ENCODE data around the gene NECTIN4.
A peak's percentile ranks its signal among the peaks of the same experiment; 100 is the strongest.
"Not testable (repeated sequence)": the region's sequence is repeated elsewhere in the genome, so short reads cannot be mapped to it uniquely, and the experiment has no call there.

The NECTIN4 gene

DNA sequence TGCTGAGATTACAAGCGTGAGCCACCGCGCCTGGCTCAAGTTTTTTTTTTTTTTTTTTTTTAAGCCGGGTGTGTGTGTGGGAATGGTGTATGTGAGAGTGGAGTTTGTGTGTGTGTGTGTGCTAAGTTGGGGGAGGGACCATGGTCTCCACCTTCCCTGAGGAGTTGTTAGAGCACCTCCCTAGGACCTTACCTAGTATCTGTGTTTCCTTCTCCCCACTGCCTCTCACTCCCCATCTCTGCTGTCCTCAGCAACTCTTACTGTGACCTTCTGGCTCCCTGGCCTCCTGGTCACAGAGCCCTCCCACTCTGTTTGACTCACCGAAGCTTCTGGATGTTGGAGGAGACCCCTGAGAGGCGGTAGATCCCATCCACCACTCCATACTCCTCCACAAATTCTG, 30.1 kb downstream of the NECTIN4 start:
- no peak for DNase-seq (ENCODE audit: low read depth in 2 of 2)

- no peak for DNase-seq (ENCODE audit: low read depth in 2 of 2)
Measured at GRCh38 chr1:161054805-161055204, 34.6 kb downstream of the NECTIN4 start.

GRCh38 chr1:161054232-161054631, 35.1 kb downstream of the NECTIN4 start:
- DNase-seq (ENCODE audit: low read depth in 2 of 2), result no peak

DNA sequence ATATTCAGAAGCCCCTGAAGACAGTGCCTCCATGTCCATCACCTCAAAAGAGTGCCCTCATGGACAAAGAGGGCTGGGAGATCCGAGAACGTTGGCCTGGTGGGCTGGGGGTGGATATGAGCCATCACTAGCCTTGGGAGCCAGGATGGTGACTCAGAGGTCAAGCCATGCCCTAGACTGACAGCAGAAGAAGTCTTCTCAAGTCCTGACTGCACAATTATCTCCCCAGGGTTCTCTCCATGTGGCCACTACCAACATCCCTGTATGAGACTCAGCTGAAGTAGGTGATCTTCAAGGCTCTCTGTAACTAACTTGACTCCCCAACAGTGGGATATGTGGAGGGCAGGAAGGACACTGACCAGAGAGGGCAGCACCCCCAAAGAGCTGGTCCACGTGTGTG, 36.5 kb downstream of the NECTIN4 start:
- no peak for DNase-seq (ENCODE audit: low read depth in 2 of 2)

DNA sequence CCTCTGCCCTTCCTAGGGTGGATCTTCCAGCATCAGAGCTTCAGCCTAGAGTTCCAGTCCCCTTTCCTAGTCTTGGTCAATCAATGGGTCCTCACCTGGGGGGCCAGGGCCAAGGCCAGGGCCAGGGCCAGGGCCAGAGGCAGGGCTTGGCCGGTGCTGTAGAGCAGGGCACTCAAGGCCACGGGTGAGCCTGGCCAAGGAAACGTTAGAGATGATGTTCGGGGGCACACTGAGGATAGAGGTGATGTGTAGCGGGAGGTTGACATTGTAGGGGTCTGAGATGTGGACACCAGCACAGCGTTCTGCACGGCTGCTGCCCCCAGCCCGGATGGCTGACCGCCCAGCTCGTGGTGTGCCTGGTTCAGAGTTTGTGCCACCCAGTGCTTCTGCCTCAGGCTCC, 38.1 kb downstream of the NECTIN4 start:
- DNase-seq (ENCODE audit: low read depth in 2 of 2), result no peak

DNA sequence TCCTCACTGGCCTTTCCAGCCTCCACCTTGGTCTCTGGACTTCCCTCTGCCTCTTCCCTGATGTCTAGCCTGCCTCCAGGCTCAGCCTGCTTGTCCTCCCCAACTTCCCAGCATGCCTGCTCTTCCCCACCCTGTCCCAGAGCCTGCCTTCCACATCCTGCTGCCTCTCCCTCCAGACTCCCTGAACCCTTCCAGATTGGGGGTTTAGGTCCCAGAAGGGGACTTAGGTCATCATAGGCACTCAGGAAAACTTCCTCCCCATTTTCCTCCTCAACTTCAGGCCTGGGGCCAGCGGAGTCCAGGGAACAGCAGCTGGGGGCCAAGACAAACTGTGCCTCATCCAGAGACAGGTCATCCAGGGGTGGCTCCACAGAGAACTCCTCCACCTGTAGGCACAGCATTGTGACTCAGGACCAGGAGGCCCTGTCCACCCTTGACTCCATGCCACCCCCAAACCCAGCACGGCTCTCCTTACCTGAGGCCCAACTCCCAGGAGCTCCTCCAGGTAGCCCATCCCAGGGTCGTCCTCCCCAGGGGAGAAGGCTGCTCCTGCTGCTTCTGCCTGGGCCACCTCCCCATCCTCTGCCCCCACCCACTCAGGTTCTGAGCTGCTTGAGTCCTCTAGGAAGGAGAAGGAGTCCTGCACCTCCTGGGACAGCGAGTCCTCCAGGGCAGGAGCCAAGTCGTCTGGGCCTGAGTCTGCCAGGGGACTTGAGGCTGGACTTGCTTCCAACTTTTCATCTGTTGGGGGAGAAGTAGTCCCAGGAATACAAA, 40.2 kb downstream of the NECTIN4 start:
- no peak for DNase-seq (ENCODE audit: low read depth in 2 of 2)

GRCh38 chr1:161047436-161048420, 41.6 kb downstream of the NECTIN4 start:
- no peak for DNase-seq (ENCODE audit: low read depth in 2 of 2)

DNA sequence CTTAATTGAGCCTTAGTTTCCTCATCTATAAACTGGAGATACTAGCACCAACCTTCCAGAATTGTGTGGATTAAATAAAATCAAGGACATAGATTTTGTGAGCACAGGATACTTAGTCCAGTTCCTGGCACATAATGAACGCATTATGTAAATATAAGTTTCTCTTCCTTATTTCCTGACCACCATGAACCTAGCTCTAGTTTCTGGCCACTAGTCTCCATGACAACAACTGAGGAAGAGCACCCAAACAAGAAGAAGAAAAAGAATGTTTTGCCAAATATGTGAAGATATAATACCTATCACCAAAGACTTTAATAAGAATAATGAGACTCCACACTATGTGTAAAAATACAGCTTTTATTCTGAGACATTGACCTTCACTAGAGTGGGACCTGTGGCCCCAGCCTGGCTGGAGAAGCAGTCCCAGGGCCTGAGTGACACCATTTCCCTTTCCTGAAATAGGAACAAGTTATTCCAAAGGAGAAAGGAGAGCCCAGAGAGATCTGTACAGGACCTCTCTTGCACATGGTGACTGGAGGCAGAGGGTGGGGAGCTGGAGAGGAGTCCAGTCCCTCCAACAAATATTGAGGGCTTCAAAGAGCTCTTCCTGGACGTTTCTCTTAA, 42.6 kb downstream of the NECTIN4 start:
- DNase-seq (ENCODE audit: low read depth in 2 of 2), result no peak

DNA sequence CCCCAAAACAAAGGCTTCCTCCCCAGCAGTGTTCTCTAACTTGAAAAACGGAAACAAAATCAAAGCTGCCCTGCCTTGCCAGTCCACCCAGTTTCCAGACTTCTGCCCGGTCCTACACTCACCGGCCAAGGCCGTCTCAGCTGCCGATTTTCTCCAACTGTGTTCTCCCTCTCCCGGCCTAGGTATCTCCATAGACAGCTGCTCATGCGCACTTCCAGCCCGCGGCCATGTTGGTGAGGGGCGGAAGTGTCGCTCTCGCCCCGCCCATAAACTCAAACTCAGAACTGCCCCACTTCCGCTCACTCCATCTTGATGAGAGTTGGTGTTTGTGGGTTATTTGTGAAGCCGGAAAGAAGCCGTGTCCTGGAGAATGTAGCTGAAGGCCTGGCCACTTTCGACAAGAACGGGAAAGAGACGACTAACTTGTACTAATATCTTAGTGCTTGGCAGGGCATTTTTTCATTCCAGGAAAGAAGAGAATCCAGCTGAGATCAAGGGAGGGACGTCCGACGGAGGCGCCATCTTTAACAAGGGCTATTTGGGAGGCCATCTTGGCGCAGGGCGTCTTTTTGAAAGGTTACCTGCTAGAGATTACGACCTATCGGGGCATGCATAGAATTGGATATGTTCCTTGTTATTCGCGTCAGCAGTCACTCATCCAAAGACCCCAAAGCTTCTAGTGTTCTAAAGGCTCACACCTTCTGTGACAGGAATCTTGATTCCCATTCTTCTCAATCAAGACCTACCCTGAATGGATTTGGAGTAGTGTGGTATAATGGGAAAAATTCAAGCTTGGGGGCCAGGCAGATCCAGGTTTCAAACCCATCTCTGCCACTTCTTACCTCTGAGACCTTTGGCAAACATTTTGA, 43.4 kb downstream of the NECTIN4 start, which contains the start of gene USF1:
Gene USF1 (minus strand): TSS at position 242 of the 869 bp plus-strand sequence. CDS start 2,702 bp downstream, outside the sequence.
- DNase-seq (ENCODE audit: low read depth in 2 of 2), result peak; percentile 79

GRCh38 chr1:161044908-161045735, 44.2 kb downstream of the NECTIN4 start:
- DNase-seq (ENCODE audit: low read depth in 2 of 2), result no peak

GRCh38 chr1:161044535-161044907, 44.8 kb downstream of the NECTIN4 start:
- DNase-seq (ENCODE audit: low read depth in 2 of 2), result no peak

DNA sequence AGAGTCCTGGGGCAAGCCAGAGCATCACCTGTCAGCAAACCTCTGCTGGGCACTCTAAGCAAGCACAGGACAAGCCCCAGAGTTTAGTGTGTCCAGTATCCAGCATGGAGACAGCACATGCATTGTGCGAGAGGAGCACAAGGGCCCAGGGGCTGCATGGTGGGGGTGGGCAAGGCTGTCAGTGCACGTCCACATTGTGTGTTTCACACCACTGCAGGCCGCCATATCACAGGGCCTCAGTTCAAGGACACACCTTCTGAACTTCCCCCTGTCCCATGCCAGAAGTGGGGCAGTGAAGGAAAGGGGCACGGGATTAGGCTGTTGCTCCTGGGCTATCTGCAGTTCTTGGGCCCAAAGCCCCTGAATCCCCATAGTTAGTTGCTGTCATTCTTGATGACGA, 49.8 kb downstream of the NECTIN4 start:
- no peak for DNase-seq (ENCODE audit: low read depth in 2 of 2)

GRCh38 chr1:161039154-161039545, 50.2 kb downstream of the NECTIN4 start:
- DNase-seq (ENCODE audit: low read depth in 2 of 2), result no peak

DNA sequence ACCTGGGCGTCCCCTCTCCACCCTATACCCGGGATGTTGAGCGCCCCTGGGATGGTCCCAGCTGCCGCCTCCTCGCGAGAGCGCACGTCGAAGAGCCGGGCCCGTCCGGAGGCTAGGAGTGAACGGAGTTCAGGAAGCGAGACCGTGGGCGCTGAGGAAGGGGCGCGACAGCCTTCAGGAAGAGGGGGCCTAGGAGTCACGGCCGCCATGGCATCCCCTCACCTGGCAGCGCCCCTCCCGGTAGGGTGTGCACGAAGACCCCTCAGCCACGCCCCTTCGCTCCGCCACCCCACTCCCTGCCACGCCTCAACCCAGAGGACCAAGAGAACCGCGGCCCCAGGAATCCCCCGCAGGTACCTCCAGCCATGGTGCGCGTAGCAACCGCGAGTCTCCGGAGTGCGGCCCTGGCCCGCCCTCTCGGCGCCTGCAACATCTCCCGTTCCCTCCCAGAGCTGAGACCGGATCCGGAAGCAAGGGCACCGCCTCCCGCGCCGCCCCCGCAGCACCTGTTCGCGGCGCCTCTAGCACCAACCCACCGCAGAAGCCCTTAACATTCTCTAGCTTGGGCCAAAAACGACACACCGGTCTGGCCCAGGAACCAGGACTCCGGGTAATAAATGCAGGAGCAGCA, 50.7 kb downstream of the NECTIN4 start, which contains the start of gene TSTD1:
Gene TSTD1 (minus strand): TSS at position 442 of the 631 bp plus-strand sequence. CDS start 75 bp downstream, at position 367.
- DNase-seq (ENCODE audit: low read depth in 2 of 2), result peak; percentile 55 to 69

DNA sequence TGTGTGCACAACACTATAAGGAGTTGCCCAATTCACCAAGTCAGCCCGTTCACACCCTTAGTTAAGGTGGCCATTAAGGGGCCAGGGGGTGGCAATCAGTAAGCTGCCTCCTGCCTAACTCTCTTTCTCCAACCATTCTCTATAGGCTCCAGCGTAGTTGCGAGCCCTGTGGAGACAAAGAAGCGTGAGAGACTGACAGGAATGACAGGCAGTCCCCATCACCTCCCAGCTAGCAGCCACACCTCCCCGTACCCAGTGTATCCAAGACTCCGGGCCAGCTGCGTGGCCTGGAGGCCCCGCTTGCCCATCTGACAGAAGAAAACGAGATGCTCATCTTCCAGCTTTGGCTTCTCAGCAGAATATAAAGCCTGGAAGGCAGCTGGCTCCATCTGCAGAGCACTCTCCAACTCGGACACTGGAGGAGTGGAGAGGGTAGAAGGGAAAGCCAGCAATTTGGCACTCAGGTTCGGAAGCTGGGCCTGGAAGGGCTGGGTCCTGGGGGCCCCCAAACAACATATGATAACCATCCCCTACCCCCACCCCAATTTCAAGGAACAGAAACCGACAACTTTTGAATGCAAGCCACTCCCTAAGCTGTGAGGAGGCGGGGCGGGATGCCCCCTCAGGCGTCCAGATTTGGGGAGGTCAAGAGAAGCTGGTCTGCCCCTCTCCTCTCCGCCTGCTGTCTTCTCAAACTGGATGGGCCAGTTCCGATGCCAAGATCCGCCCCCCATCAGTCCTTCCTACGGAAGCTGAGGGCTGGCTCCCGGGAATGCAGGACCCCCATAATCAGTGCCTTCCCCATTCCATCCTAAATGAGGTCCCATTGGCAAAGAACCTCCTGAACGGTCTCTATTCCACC, 51.5 kb downstream of the NECTIN4 start:
- DNase-seq (ENCODE audit: low read depth in 2 of 2), result no peak

DNA sequence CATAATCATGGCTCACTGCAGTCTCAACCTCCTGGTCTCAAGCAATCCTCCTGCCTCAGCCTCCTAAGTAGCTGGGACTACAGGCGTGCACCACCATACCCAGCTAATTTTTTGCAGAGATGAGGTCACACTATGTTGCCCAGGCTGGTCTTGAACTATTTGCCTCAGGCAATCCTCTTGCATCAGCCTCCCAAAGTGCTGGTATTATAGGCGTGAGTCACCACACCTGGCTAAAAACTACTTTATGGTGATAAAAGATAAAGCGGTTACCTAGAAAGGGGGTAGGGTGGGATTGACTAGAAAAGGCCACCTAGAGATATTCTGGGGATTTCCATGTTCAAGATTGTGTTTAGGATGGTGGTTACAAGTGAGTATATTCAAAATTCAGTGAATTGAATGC, 55.6 kb downstream of the NECTIN4 start:
- no peak for DNase-seq (ENCODE audit: low read depth in 2 of 2)

DNA sequence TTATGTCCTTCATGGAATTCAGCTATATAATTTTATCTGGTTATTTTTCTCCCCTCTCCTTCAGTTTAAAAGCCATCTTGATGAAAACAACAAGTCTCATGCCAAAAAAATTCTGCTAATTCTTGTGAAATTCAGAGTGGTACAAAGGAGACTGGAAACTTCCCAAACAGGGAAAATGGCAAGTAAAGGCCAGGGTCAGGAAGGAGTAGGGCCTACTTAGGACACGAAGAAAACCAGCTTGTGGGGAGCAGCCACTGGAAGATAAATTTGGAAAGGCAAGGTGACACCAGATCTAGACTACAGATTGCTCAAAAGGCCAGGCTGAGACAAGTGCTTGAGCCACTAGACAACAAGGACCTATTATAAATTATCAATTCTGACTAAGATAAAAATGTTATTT, 56.9 kb downstream of the NECTIN4 start:
- DNase-seq (ENCODE audit: low read depth in 2 of 2), result no peak

- DNase-seq (ENCODE audit: low read depth in 2 of 2), result no peak
Measured at GRCh38 chr1:161031874-161032273, 57.5 kb downstream of the NECTIN4 start.

- not testable (repeated sequence) for DNase-seq (ENCODE audit: low read depth in 2 of 2)
Measured at GRCh38 chr1:161029466-161029865, 59.9 kb downstream of the NECTIN4 start.
